ENCODE measurements around the gene COL26A1.

DNA sequence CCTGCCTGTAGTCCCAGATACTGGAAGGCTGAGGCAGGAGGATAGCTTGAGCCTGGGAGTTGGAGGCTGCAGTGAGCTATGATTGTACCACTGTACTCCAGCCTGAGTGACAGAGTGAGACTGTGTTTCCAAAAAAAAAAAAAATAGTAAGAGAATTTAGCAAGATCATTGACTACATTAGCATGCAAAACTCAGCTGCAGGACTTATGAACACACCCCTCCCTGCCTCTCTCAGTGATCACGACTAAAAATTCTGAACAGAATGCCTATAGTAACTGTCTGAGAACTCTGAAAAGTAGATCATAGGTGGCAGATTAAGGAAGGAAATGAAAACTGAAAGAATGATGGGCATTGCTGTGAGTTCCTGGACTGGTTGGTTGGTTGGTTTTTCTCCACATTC lies 215.9 kb downstream of the COL26A1 start:
- TF ChIP-seq, protein P1, sequence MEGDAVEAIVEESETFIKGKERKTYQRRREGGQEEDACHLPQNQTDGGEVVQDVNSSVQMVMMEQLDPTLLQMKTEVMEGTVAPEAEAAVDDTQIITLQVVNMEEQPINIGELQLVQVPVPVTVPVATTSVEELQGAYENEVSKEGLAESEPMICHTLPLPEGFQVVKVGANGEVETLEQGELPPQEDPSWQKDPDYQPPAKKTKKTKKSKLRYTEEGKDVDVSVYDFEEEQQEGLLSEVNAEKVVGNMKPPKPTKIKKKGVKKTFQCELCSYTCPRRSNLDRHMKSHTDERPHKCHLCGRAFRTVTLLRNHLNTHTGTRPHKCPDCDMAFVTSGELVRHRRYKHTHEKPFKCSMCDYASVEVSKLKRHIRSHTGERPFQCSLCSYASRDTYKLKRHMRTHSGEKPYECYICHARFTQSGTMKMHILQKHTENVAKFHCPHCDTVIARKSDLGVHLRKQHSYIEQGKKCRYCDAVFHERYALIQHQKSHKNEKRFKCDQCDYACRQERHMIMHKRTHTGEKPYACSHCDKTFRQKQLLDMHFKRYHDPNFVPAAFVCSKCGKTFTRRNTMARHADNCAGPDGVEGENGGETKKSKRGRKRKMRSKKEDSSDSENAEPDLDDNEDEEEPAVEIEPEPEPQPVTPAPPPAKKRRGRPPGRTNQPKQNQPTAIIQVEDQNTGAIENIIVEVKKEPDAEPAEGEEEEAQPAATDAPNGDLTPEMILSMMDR (IDR thresholded peaks at IDR 0.05): no peak
- TF ChIP-seq POLR2A (IDR thresholded peaks at IDR 0.05): no peak
- TF ChIP-seq POLR2AphosphoS5 (IDR thresholded peaks at IDR 0.05): no peak
- no peak for TF ChIP-seq EP300 (IDR thresholded peaks at IDR 0.05)

All from stomach (tissue), 4 donors.